Lower leg skin (tissue), 3 donors: Measurements from ENCODE around the gene SLC8A1.

Source experiments
- CTCF ChIP-seq, 3 donors: fragments of 450-650 bp; IDR thresholded peaks; one replicate each; pipeline ENCODE4 v1.5.1; 2016; ENCODE audit warnings: antibody characterized with exemption in 3 of 3, mild to moderate bottlenecking in 3 of 3, moderate library complexity in 2 of 3
- POLR2A ChIP-seq, 2 donors: fragments of 450-650 bp; IDR thresholded peaks; one replicate each; pipeline ENCODE4 v1.6.1; 2016 to 2017; ENCODE audit warnings: antibody characterized with exemption in 2 of 2, mild to moderate bottlenecking in 1 of 2, moderate library complexity in 1 of 2

GRCh38 chr2:40395169-40396073 lies 56.5 kb downstream of the SLC8A1 start:
- TF ChIP-seq POLR2A (IDR thresholded peaks at IDR 0.05) (no peak), CTCF (IDR thresholded peaks at IDR 0.05) (no peak)
